ENCODE measurements around the gene ZNF683. TPM values are rescaled to one million over a fixed set of nuclear protein-coding genes. Genes with fewer than 3 reads are reported as not detected.
A peak's percentile ranks its signal among the peaks of the same experiment; 100 is the strongest.

The ZNF683 gene
- total and polyA plus RNA-seq, 2 donors (not counting 1 experiment from before 2014, with no cell fraction given), result not detected

GRCh38 chr1:26384076-26384475, 11.5 kb upstream of the ZNF683 start:
- Histone ChIP-seq H3K27me3 (ENCODE audit: control insufficient read depth, insufficient read depth, low read length) (no peaks in the 10 kb centered on the region), H3K36me3 (ENCODE audit: control insufficient read depth, insufficient read depth, low read length) (no peaks in the 10 kb centered on the region), H4K20me1 (ENCODE audit: control insufficient read depth, extremely low read depth, insufficient read depth, low read length) (no peaks in the 10 kb centered on the region), H3K79me2 (ENCODE audit: control insufficient read depth, insufficient read depth, low read length) (no peaks in the 10 kb centered on the region), H3K4me2 (ENCODE audit: extremely low read depth, insufficient read depth, low read length) (no peak overlapping the region), H2AFZ (ENCODE audit: low read length) (no peak overlapping the region), H3K9me3 (ENCODE audit: control insufficient read depth, insufficient read depth, low read depth, low read length) (no peaks in the 10 kb centered on the region), H3K4me3 (replicated peaks in 1 of 4; ENCODE audit: control extremely low read depth in 1 of 4, insufficient read depth in 1 of 4, low read depth in 3 of 4, low read length in 4 of 4) (no peak overlapping the region), H3K9ac (ENCODE audit: insufficient read depth, low read length) (no peak overlapping the region), H3K27ac (ENCODE audit: insufficient read depth, low read length) (no peak overlapping the region), H3K4me1 (ENCODE audit: control insufficient read depth, extremely low read depth, insufficient read depth, low read length) (peaks cover 2% of the 10 kb centered on the region)
- TF ChIP-seq CTCF (conservative IDR thresholded peaks at IDR 0.05 in 1 of 2, IDR thresholded peaks at IDR 0.05 in 1 of 2; ENCODE audit: low read depth in 1 of 2, low read length in 2 of 2) (no peak), EZH2 (IDR thresholded peaks at IDR 0.05; ENCODE audit: low read length, missing control alignments) (no peak)
- no peak for DNase-seq (ENCODE audit: low read depth in 2 of 2)

- Histone ChIP-seq H3K4me3 (replicated peaks in 1 of 4; ENCODE audit: control extremely low read depth in 1 of 4, insufficient read depth in 1 of 4, low read depth in 3 of 4, low read length in 4 of 4) (no peak overlapping the region), H3K4me1 (ENCODE audit: control insufficient read depth, extremely low read depth, insufficient read depth, low read length) (peaks cover 9% of the 10 kb centered on the region), H3K9ac (ENCODE audit: insufficient read depth, low read length) (no peak overlapping the region), H2AFZ (ENCODE audit: low read length) (no peak overlapping the region), H3K27ac (ENCODE audit: insufficient read depth, low read length) (peak overlapping the region; percentile 74), H3K79me2 (ENCODE audit: control insufficient read depth, insufficient read depth, low read length) (no peaks in the 10 kb centered on the region), H3K9me3 (ENCODE audit: control insufficient read depth, insufficient read depth, low read depth, low read length) (no peaks in the 10 kb centered on the region), H3K27me3 (ENCODE audit: control insufficient read depth, insufficient read depth, low read length) (no peaks in the 10 kb centered on the region), H4K20me1 (ENCODE audit: control insufficient read depth, extremely low read depth, insufficient read depth, low read length) (no peaks in the 10 kb centered on the region), H3K36me3 (ENCODE audit: control insufficient read depth, insufficient read depth, low read length) (no peaks in the 10 kb centered on the region), H3K4me2 (ENCODE audit: extremely low read depth, insufficient read depth, low read length) (peak overlapping the region; percentile 26)
- TF ChIP-seq CTCF (conservative IDR thresholded peaks at IDR 0.05 in 1 of 2, IDR thresholded peaks at IDR 0.05 in 1 of 2; ENCODE audit: low read depth in 1 of 2, low read length in 2 of 2) (no peak), EZH2 (IDR thresholded peaks at IDR 0.05; ENCODE audit: low read length, missing control alignments) (no peak)
- DNase-seq (ENCODE audit: low read depth in 2 of 2), result no peak
Observed at GRCh38 chr1:26378879-26379251, 6.3 kb upstream of the ZNF683 start.

- Histone ChIP-seq H3K36me3 (ENCODE audit: control insufficient read depth, insufficient read depth, low read length) (no peaks in the 10 kb centered on the region), H3K9me3 (ENCODE audit: control insufficient read depth, insufficient read depth, low read depth, low read length) (no peaks in the 10 kb centered on the region), H3K27ac (ENCODE audit: insufficient read depth, low read length) (peak overlapping the region; percentile 74), H3K9ac (ENCODE audit: insufficient read depth, low read length) (no peak overlapping the region), H3K27me3 (ENCODE audit: control insufficient read depth, insufficient read depth, low read length) (no peaks in the 10 kb centered on the region), H3K4me1 (ENCODE audit: control insufficient read depth, extremely low read depth, insufficient read depth, low read length) (peaks cover 9% of the 10 kb centered on the region), H3K79me2 (ENCODE audit: control insufficient read depth, insufficient read depth, low read length) (no peaks in the 10 kb centered on the region), H3K4me2 (ENCODE audit: extremely low read depth, insufficient read depth, low read length) (peak overlapping the region; percentile 26), H3K4me3 (replicated peaks in 1 of 4; ENCODE audit: control extremely low read depth in 1 of 4, insufficient read depth in 1 of 4, low read depth in 3 of 4, low read length in 4 of 4) (no peak overlapping the region), H4K20me1 (ENCODE audit: control insufficient read depth, extremely low read depth, insufficient read depth, low read length) (no peaks in the 10 kb centered on the region), H2AFZ (ENCODE audit: low read length) (peak overlapping the region; percentile 24)
- DNase-seq (ENCODE audit: low read depth in 2 of 2), result peak; percentile 99
- TF ChIP-seq CTCF (conservative IDR thresholded peaks at IDR 0.05 in 1 of 2, IDR thresholded peaks at IDR 0.05 in 1 of 2; ENCODE audit: low read depth in 1 of 2, low read length in 2 of 2) (no peak), EZH2 (IDR thresholded peaks at IDR 0.05; ENCODE audit: low read length, missing control alignments) (no peak)
Observed at GRCh38 chr1:26378088-26378878, 5.7 kb upstream of the ZNF683 start.

Data from fibroblast of lung (primary cell).